GM13976 (cell line): Measurements from ENCODE around the gene CALB2.

ENCODE experiments used
- DNase-seq: peaks from one replicate; pipeline ENCODE4 v3.0.0; 2012; ENCODE audit warnings: low spot score
- CTCF ChIP-seq: IDR thresholded peaks from 2 replicates; pipeline ENCODE4 v1.5.1; 2012; ENCODE audit warnings: borderline replicate concordance, mild to moderate bottlenecking; ENCODE audit not compliant: insufficient read depth; ENCODE audit errors: extremely low read depth, missing control alignments, control extremely low read depth
- in situ Hi-C: fragments of 300-500 bp; cut with MboI; formaldehyde crosslinking; loops from one replicate; pipeline ENCODE4 v1.12.0; 2022; ENCODE audit warnings: low sequenced_read_pairs, mixed read lengths, inconsistent platforms; ENCODE audit not compliant: unreplicated experiment

The CALB2 gene

GRCh38 chr16:71343078-71343477 is 15.4 kb upstream of the CALB2 start:
- no peak for DNase-seq
- TF ChIP-seq CTCF = no peak
- in situ Hi-C loops = no loop called here

- DNase-seq = no peak
- TF ChIP-seq CTCF = no peak
- in situ Hi-C loops = no loop called here
Observed at GRCh38 chr16:71344315-71344905, 14.1 kb upstream of the CALB2 start.

GRCh38 chr16:71345031-71345430 is 13.5 kb upstream of the CALB2 start:
- TF ChIP-seq CTCF = no peak
- in situ Hi-C loops = no loop called here
- DNase-seq = no peak

- in situ Hi-C loops = no loop called here
- TF ChIP-seq CTCF = no peak
Observed at GRCh38 chr16:71347146-71347545, 11.4 kb upstream of the CALB2 start.

GRCh38 chr16:71348262-71349085 is 10.0 kb upstream of the CALB2 start:
- no peak for TF ChIP-seq CTCF
- no peak for DNase-seq
- in situ Hi-C loops = no loop called here

More at GRCh38 chr16:71347146-71347545, 11.4 kb upstream of the CALB2 start:
- no peak for DNase-seq

GRCh38 chr16:71350821-71351557 is 7.5 kb upstream of the CALB2 start:
- no peak for DNase-seq
- in situ Hi-C loops = no loop called here
- no peak for TF ChIP-seq CTCF
